HepG2 (cell line): ENCODE measurements around the gene ZNF396. TPM values are rescaled to one million over a fixed set of nuclear protein-coding genes. Genes with fewer than 3 reads are reported as not detected.

Source experiments
- CHD2 ChIP-seq: IDR thresholded peaks from 2 replicates; pipeline ENCODE4 v1.6.1; 2011; ENCODE audit warnings: low read depth, low read length, improper control_type of control experiment
- EP300 ChIP-seq, 3 experiments: sonication (generic) in 1 of 3; formaldehyde crosslinking in 1 of 3; IDR thresholded peaks; 2 replicates each; pipeline versions ENCODE4 v1.5.1 to v1.6.1; 2011 to 2020; ENCODE audit warnings: low read depth in 2 of 3, low read length in 2 of 3, borderline replicate concordance in 1 of 3, improper control_type of control experiment in 1 of 3, mild to moderate bottlenecking in 1 of 3, missing genetic modification reagents in 1 of 3, moderate library complexity in 1 of 3
- EZH2 ChIP-seq: conservative IDR thresholded peaks from 2 replicates; pipeline ENCODE4 v1.6.1; 2012; ENCODE audit warnings: mild to moderate bottlenecking, low read depth, low read length, moderate library complexity
- IKZF4 ChIP-seq: sonication (generic); formaldehyde crosslinking; IDR thresholded peaks from 2 replicates; pipeline ENCODE4 v1.5.1; 2020; ENCODE audit warnings: borderline replicate concordance, mild to moderate bottlenecking, low read depth, missing genetic modification reagents; ENCODE audit errors: not compliant biosample characterization
- MYC ChIP-seq: sonication (generic); formaldehyde crosslinking; IDR thresholded peaks from 2 replicates; pipeline ENCODE4 v1.9.0; 2021; ENCODE audit warnings: missing genetic modification reagents, borderline replicate concordance
- NFKB2 ChIP-seq: sonication (generic); formaldehyde crosslinking; IDR thresholded peaks from 2 replicates; pipeline ENCODE4 v1.4.0; 2020; ENCODE audit warnings: missing genetic modification reagents, borderline replicate concordance
- SNAPC2 ChIP-seq: sonication (generic); formaldehyde crosslinking; IDR thresholded peaks from 2 replicates; pipeline ENCODE4 v1.8.1; 2022; ENCODE audit warnings: mild to moderate bottlenecking, missing genetic modification reagents
- SRF ChIP-seq: IDR thresholded peaks from 2 replicates; pipeline ENCODE4 v1.6.1; 2011; ENCODE audit warnings: mild to moderate bottlenecking, low read depth, low read length, moderate library complexity
- ZNF136 ChIP-seq: sonication (generic); formaldehyde crosslinking; IDR thresholded peaks from 2 replicates; pipeline ENCODE4 v1.8.1; 2022; ENCODE audit warnings: low read depth, mild to moderate bottlenecking, moderate library complexity, missing genetic modification reagents
- ZNF180 ChIP-seq: sonication (generic); formaldehyde crosslinking; IDR thresholded peaks from 2 replicates; pipeline ENCODE4 v1.4.0; 2020; ENCODE audit warnings: low read depth, missing genetic modification reagents, borderline replicate concordance
- ZNF230 ChIP-seq: sonication (generic); formaldehyde crosslinking; IDR thresholded peaks from 2 replicates; pipeline ENCODE4 v1.4.0; 2020; ENCODE audit warnings: mild to moderate bottlenecking, missing genetic modification reagents
- ZNF501 ChIP-seq: sonication (generic); formaldehyde crosslinking; IDR thresholded peaks from 2 replicates; pipeline ENCODE4 v1.5.1; 2020; ENCODE audit warnings: mild to moderate bottlenecking, moderate library complexity, missing genetic modification reagents
- ZNF558 ChIP-seq: sonication (generic); formaldehyde crosslinking; IDR thresholded peaks from 2 replicates; pipeline ENCODE4 v1.9.0; 2022; ENCODE audit warnings: mild to moderate bottlenecking, missing genetic modification reagents, borderline replicate concordance
- ZNF607 ChIP-seq: sonication (generic); formaldehyde crosslinking; IDR thresholded peaks from 2 replicates; pipeline ENCODE4 v1.5.1; 2020; ENCODE audit warnings: missing genetic modification reagents, mild to moderate bottlenecking, borderline replicate concordance
- ZNF652 ChIP-seq: IDR thresholded peaks from 2 replicates; pipeline ENCODE4 v1.6.1; 2016; ENCODE audit warnings: low read depth, borderline replicate concordance
- ZNF747 ChIP-seq: sonication (generic); formaldehyde crosslinking; IDR thresholded peaks from 2 replicates; pipeline ENCODE4 v1.8.1; 2023; ENCODE audit warnings: missing genetic modification reagents, mild to moderate bottlenecking, borderline replicate concordance
- polyA plus RNA-seq, 8 experiments: library from polyadenylated mRNA; depleted of rRNA in 3 of 8; stranded (reverse) in 7 of 8; unstranded in 1 of 8; fragments of >200 nt; fragmentation: Illumina TruSeq in 4 of 8; extraction: Trizol in 4 of 8; gene quantifications; 2 replicates each; pipeline versions ENCODE4 v1.2.1 to v1.2.3, GENCODE V29; 2011 to 2016; ENCODE audit warnings: low read depth in 4 of 8, missing spikeins in 1 of 8, mixed read lengths in 1 of 8; ENCODE audit not compliant: insufficient read depth in 1 of 8
- total RNA-seq, 5 experiments: library from RNA; depleted of rRNA; stranded (reverse); fragments of >200 nt; fragmentation: Illumina TruSeq; extraction: Trizol; gene quantifications; 2 replicates each; pipeline ENCODE4 v1.2.3, GENCODE V29; 2016; ENCODE audit warnings: low read depth in 1 of 5
- TF ChIP-seq, protein P1 (sequence below): sonication (generic); formaldehyde crosslinking; IDR thresholded peaks from 2 replicates; pipeline ENCODE4 v1.4.0; 2020; ENCODE audit warnings: missing genetic modification reagents, borderline replicate concordance
- TF ChIP-seq, protein P2 (sequence below): sonication (generic); formaldehyde crosslinking; IDR thresholded peaks from 2 replicates; pipeline ENCODE4 v1.4.0; 2020; ENCODE audit warnings: missing genetic modification reagents, borderline replicate concordance
- TF ChIP-seq, protein P3 (sequence below): sonication (generic); formaldehyde crosslinking; IDR thresholded peaks from 2 replicates; pipeline ENCODE4 v1.5.1; 2020; ENCODE audit warnings: missing genetic modification reagents, mild to moderate bottlenecking, borderline replicate concordance

The ZNF396 gene
- total and polyA plus RNA-seq, 2 of the 13 experiments (the other 11 are each of a cell fraction or from before 2014, with no cell fraction given), result 0.25 to 0.75 TPM

DNA sequence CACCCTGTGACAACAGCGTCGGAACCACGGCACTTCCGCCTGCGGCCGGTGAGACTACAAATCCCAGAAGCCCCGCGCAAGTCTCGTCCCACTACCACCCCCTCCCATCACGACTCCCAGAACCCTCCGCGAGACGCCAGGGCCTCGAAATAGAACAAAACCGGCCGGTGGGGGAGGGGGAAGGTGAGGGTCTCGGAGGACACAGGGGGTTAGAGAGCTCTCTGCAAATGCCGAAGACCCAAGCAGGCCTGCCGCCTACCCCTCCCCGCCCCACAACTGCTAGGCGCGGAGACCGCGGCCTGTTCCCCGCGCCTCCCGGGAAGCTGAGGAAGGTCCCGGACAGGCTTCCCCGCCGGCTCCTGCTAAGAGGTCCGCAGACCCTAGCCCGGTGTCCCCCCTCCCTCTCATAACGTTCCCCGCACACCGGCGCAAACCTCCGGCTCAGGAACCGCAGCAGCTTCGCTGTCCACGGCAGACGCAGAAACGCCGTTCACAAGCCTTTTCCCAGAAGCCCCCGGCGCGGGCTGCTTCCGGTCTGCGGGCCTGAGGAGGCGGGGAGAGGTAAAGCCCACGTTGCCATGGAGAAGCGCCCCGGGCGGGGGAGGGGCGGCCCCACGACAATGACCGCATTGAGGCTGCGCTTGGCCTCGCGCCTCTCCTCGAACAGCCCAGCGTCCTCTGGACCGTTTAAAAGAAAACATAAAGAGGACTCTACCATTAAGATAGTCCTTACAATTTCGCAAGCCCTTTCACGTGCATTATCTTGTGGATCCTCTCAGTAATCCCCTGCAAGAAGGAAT, 33.0 kb downstream of the ZNF396 start, which contains the start of gene ZNF24 (continued):
- peak; percentile 49 for TF ChIP-seq IKZF4 (CRISPR knock-in tag)
- TF ChIP-seq ZNF652 (CRISPR knock-in tag), result 0 out of 2 replicates have a peak, but pooled peaks have one; percentile 16
- TF ChIP-seq, protein P1, sequence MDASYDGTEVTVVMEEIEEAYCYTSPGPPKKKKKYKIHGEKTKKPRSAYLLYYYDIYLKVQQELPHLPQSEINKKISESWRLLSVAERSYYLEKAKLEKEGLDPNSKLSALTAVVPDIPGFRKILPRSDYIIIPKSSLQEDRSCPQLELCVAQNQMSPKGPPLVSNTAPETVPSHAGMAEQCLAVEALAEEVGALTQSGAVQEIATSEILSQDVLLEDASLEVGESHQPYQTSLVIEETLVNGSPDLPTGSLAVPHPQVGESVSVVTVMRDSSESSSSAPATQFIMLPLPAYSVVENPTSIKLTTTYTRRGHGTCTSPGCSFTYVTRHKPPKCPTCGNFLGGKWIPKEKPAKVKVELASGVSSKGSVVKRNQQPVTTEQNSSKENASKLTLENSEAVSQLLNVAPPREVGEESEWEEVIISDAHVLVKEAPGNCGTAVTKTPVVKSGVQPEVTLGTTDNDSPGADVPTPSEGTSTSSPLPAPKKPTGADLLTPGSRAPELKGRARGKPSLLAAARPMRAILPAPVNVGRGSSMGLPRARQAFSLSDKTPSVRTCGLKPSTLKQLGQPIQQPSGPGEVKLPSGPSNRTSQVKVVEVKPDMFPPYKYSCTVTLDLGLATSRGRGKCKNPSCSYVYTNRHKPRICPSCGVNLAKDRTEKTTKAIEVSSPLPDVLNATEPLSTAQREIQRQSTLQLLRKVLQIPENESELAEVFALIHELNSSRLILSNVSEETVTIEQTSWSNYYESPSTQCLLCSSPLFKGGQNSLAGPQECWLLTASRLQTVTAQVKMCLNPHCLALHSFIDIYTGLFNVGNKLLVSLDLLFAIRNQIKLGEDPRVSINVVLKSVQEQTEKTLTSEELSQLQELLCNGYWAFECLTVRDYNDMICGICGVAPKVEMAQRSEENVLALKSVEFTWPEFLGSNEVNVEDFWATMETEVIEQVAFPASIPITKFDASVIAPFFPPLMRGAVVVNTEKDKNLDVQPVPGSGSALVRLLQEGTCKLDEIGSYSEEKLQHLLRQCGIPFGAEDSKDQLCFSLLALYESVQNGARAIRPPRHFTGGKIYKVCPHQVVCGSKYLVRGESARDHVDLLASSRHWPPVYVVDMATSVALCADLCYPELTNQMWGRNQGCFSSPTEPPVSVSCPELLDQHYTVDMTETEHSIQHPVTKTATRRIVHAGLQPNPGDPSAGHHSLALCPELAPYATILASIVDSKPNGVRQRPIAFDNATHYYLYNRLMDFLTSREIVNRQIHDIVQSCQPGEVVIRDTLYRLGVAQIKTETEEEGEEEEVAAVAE (CRISPR knock-in tag), result peak; percentile 42; the same call in 1 of the 2 replicates
- TF ChIP-seq, protein P2, sequence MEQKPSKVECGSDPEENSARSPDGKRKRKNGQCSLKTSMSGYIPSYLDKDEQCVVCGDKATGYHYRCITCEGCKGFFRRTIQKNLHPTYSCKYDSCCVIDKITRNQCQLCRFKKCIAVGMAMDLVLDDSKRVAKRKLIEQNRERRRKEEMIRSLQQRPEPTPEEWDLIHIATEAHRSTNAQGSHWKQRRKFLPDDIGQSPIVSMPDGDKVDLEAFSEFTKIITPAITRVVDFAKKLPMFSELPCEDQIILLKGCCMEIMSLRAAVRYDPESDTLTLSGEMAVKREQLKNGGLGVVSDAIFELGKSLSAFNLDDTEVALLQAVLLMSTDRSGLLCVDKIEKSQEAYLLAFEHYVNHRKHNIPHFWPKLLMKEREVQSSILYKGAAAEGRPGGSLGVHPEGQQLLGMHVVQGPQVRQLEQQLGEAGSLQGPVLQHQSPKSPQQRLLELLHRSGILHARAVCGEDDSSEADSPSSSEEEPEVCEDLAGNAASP (CRISPR knock-in tag), result no peak
- peak; percentile 77; the same call in 1 of the 2 replicates for TF ChIP-seq MYC
- TF ChIP-seq ZNF136 (CRISPR knock-in tag), result peak; percentile 82; the same call in 1 of the 2 replicates
- TF ChIP-seq ZNF180 (CRISPR knock-in tag), result no peak
- TF ChIP-seq ZNF230 (CRISPR knock-in tag), result peak; percentile 95
- peak; percentile 87 for TF ChIP-seq ZNF607 (CRISPR knock-in tag)
- peak; percentile 23 to 33; a peak in 1 of 4 replicates for TF ChIP-seq EP300 (IDR thresholded peaks at IDR 0.05; ENCODE audit: low read depth in 2 of 2, low read length in 2 of 2)
- TF ChIP-seq EP300 (CRISPR knock-in tag; IDR thresholded peaks at IDR 0.05; ENCODE audit: borderline replicate concordance), result 0 out of 2 replicates have a peak, but pooled peaks have one; percentile 22
- no peak for TF ChIP-seq SNAPC2 (CRISPR knock-in tag)
- TF ChIP-seq, protein P3, sequence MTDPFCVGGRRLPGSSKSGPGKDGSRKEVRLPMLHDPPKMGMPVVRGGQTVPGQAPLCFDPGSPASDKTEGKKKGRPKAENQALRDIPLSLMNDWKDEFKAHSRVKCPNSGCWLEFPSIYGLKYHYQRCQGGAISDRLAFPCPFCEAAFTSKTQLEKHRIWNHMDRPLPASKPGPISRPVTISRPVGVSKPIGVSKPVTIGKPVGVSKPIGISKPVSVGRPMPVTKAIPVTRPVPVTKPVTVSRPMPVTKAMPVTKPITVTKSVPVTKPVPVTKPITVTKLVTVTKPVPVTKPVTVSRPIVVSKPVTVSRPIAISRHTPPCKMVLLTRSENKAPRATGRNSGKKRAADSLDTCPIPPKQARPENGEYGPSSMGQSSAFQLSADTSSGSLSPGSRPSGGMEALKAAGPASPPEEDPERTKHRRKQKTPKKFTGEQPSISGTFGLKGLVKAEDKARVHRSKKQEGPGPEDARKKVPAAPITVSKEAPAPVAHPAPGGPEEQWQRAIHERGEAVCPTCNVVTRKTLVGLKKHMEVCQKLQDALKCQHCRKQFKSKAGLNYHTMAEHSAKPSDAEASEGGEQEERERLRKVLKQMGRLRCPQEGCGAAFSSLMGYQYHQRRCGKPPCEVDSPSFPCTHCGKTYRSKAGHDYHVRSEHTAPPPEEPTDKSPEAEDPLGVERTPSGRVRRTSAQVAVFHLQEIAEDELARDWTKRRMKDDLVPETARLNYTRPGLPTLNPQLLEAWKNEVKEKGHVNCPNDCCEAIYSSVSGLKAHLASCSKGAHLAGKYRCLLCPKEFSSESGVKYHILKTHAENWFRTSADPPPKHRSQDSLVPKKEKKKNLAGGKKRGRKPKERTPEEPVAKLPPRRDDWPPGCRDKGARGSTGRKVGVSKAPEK (CRISPR knock-in tag), result no peak
- 0 out of 2 replicates have a peak, but pooled peaks have one; percentile 22 for TF ChIP-seq SRF
- peak; percentile 60; the same call in 1 of the 2 replicates for TF ChIP-seq ZNF747 (CRISPR knock-in tag)
- TF ChIP-seq NFKB2 (CRISPR knock-in tag), result peak; percentile 86
- peak; percentile 97 for TF ChIP-seq ZNF501 (CRISPR knock-in tag)
- no peak for TF ChIP-seq EZH2
- TF ChIP-seq ZNF558 (CRISPR knock-in tag), result peak; percentile 84; the same call in 1 of the 2 replicates
- peak; percentile 86 for TF ChIP-seq CHD2
